ENCODE results near the gene CD44. TPM values are rescaled to one million over a fixed set of nuclear protein-coding genes. Genes with fewer than 3 reads are reported as not detected.
"Not testable (repeated sequence)": the region's sequence is repeated elsewhere in the genome, so short reads cannot be mapped to it uniquely, and the experiment has no call there.

The CD44 gene
- total RNA-seq, 1 donor: 647 TPM

DNA sequence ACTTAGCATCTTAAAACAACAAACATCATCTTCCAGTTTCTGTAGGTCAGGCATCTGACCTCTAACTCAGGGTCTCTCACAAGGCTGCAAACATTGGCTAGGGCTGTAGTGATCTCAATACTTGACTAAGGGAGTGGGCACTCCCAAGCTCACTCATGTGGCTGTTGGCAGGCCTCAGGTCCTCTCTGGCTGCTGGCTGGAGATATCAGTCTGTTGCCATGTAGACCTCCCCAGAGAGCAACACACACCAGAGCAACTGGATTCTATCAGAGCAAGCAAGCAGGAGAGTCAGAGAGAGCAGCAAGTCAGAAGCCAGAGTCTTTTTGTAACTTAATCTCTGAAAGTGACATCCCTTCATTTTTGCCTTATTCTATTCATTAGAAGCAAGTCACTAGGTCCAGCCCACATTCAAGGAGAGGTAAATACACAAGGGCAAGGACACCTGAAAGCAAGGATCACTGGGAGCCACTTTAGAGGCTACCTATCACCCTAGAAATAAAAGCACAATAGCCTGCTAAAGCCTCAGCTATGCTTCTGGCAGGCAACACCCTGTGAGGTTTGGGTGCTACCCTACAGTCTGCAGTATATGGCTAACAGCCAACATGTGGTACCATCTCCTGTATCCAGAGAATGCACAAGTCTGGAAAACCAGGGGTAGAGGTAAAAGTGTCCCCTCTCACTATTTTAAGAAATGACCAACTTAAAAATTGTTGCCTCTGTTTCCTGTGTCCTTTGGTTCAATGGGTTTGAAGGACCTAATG is 33.5 kb upstream of the CD44 start:
- DNase-seq (ENCODE audit: low read depth): no peak
- no peak overlapping the region for H3K4me3 ChIP-seq (ENCODE audit: low read depth, low read length)
- TF ChIP-seq, protein P1, sequence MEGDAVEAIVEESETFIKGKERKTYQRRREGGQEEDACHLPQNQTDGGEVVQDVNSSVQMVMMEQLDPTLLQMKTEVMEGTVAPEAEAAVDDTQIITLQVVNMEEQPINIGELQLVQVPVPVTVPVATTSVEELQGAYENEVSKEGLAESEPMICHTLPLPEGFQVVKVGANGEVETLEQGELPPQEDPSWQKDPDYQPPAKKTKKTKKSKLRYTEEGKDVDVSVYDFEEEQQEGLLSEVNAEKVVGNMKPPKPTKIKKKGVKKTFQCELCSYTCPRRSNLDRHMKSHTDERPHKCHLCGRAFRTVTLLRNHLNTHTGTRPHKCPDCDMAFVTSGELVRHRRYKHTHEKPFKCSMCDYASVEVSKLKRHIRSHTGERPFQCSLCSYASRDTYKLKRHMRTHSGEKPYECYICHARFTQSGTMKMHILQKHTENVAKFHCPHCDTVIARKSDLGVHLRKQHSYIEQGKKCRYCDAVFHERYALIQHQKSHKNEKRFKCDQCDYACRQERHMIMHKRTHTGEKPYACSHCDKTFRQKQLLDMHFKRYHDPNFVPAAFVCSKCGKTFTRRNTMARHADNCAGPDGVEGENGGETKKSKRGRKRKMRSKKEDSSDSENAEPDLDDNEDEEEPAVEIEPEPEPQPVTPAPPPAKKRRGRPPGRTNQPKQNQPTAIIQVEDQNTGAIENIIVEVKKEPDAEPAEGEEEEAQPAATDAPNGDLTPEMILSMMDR (IDR thresholded peaks at IDR 0.05; ENCODE audit: insufficient read depth, low read depth, low read length): no peak

DNA sequence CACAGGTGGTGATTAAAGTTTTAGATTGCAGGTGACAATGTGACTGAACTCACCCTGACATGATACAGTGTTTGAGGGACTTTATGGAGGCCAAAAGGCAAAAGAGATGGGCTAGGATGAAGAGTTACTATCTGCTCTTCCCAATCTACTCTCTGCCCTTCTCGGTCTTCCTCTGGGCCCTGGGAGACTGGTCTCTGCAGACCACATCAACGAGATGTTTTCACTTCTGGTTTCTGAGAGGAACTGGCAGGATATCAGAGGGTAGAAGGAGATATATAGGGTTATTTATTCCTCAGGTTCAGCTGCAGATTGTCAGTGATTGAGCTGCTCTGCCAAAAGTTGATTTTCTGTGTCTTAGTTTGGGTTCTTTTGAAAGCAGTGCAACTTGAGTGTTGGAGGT is 32.4 kb upstream of the CD44 start:
- H3K4me3 ChIP-seq (ENCODE audit: low read depth, low read length): no peak overlapping the region
- no peak for DNase-seq (ENCODE audit: low read depth)
- TF ChIP-seq, protein P1 (IDR thresholded peaks at IDR 0.05; ENCODE audit: insufficient read depth, low read depth, low read length): no peak

DNA sequence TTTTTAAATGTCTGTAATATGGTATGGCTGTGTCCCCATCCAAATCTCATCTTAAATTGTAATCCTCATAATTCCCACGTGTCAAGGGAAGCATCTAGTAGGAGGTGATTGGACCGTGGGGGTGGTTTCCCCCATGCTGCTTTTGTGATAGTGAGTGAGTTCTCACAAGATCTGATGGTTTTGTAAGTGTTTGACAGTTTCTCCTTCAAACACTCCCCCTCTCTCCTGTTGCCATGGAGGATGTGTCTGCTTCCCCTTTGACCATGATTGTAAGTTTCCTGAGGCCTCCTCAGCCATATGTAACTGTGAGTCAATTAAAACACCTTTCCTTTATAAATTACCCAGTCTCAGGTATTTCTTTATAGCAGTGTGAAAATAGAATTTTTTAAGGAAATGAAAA is 31.1 kb upstream of the CD44 start:
- TF ChIP-seq, protein P1 (IDR thresholded peaks at IDR 0.05; ENCODE audit: insufficient read depth, low read depth, low read length): no peak

DNA sequence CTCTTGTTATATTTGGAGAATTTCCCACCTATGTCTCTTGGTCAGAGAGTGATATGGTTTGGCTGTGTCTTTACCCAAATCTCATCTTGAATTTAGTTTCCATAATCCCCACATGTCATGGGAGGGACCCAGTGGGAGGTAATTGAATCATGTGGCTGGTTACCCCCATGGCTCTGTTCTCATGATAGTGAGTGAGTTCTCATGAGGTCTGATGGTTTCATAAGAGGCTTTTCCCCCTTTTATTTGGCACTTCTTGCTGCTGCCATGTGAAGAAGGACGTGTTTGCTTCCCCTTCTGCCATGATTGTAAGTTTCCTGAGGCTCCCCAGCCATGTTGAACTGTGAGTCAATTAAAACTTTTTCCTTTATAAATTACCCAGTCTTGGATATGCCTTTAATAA is 30.6 kb upstream of the CD44 start:
- not testable (repeated sequence) for H3K4me3 ChIP-seq (ENCODE audit: low read depth, low read length); DNase-seq (ENCODE audit: low read depth)

More for the DNA sequence above, 31.1 kb upstream of the CD44 start:
- DNase-seq (ENCODE audit: low read depth): no peak
- no peak overlapping the region for H3K4me3 ChIP-seq (ENCODE audit: low read depth, low read length)

DNA sequence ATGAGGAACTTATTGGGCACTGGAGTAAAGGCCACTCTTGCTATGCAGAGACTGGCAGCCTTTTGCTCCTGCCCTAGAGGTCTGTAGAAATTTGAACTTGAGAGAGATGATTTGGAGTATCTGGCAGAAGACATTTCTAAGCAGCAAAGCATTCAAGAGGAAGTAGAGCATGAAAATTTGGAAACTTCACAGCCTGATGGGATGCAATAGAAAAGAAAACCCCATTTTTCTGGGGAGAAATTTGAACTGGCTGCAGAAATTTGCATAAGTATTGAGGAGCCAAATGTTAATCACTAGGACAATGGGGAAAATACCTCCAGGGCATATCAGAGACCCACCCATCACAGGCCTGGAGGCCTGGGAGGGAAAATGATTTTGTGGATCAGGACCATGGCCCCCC is 29.9 kb upstream of the CD44 start:
- no peak for DNase-seq (ENCODE audit: low read depth)
- TF ChIP-seq, protein P1 (IDR thresholded peaks at IDR 0.05; ENCODE audit: insufficient read depth, low read depth, low read length): no peak
- no peak overlapping the region for H3K4me3 ChIP-seq (ENCODE audit: low read depth, low read length)

DNA sequence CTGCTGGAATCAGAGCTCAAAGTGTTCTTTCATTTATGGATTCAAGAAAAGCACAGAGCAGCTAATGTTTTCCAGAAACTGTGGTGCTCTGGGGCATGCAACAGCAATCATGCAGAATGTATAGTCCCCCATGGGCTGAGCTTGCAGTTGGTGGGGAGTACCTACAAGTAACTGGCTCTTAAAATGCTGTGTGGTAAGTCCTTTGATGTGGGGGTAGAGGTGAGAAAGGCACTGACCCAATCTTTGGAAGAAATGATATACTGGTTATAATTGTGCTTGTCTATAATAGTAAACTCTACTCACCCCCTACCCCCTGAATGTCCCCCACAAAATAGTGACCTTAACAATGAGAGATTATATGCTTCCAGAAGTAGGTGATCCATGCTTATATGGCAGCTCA is 29.1 kb upstream of the CD44 start:
- TF ChIP-seq, protein P1 (IDR thresholded peaks at IDR 0.05; ENCODE audit: insufficient read depth, low read depth, low read length): no peak
- no peak overlapping the region for H3K4me3 ChIP-seq (ENCODE audit: low read depth, low read length)
- no peak for DNase-seq (ENCODE audit: low read depth)

DNA sequence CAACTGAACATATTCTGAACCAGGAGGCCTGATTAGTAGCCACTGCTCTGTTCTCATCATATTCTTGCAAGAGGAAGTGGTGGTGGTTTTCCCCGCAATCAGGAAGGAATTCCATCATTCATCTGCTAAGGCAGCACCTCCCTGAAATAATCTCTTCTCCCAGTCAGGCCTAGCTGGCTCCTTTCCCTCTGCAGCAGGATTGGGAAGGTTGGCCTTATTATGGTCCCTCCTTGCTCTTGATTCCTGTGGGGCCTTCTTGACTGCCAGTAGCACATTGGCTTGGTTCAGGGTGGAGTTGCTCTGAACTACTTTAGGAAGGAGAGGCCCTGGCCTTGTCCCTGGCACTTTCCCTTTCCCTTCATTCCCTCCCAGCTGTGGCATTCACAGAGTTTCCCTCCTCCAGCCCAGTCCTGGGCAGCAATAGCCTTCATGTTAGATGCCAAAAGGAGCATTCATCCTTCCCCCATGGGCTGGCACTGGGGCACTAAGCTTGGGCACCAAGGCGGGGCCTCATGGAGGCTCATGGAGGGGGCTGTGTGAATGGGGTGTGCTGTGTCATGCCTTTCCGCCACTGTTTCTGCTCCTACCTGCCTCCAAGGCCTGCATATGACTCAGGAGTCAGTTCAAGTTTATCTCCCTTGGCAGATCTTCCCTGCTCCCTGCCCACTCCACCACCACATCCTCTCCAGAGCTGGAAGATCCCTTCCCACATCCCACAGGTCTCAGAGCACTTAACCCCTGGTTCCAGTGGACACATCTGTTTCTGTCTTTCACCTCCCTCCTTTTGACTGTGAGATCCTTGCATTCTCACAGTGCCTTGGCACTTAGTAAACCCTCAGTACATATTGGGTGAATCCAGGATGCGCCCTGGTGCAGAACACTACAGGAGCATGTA is 27.6 kb upstream of the CD44 start:
- DNase-seq (ENCODE audit: low read depth): peak; percentile 81
- no peak overlapping the region for H3K4me3 ChIP-seq (ENCODE audit: low read depth, low read length)
- TF ChIP-seq, protein P1 (IDR thresholded peaks at IDR 0.05; ENCODE audit: insufficient read depth, low read depth, low read length): no peak

Data from fibroblast of villous mesenchyme (primary cell).